ENCODE measurements around the gene GRIN3A. TPM values are rescaled to one million over a fixed set of nuclear protein-coding genes. Genes with fewer than 3 reads are reported as not detected.
"Not testable (repeated sequence)": the region's sequence is repeated elsewhere in the genome, so short reads cannot be mapped to it uniquely, and the experiment has no call there.

Gene GRIN3A
- total RNA-seq, 1 donor from 2014 or later, result 0.15 TPM

DNA sequence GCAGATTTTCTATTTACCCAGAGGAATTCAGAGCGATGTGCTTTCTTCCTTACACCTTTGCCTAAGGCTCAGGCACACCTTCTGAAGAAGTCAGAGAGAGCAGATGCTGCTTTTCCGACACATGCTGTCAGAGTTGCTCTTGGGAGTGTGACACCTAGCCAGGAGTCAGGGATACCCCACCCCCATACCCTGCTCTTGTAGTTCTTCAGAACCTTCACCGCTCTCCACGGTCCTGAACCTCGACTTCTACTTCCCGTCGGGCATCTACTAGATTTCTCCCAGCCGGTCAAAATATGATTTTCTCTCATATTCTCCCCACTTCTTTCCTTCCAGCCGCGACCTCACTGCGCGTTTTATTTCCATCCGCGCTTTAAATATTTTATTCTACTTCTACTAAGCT, 1.7 kb downstream of the GRIN3A start:
- Mint-ChIP-seq H3K27me3 (ENCODE audit: unreplicated experiment) (peaks cover 10% of the 10 kb centered on the region), H3K9me3 (ENCODE audit: unreplicated experiment) (peaks cover 7% of the 10 kb centered on the region), H3K4me1 (ENCODE audit: low read depth, unreplicated experiment) (peaks cover 2% of the 10 kb centered on the region), H3K27ac (ENCODE audit: unreplicated experiment) (no peak overlapping the region), H3K4me3 (ENCODE audit: unreplicated experiment) (peak overlapping the region; percentile 77), H3K36me3 (ENCODE audit: unreplicated experiment) (no peaks in the 10 kb centered on the region)
- no peak for DNase-seq
- TF ChIP-seq, protein P1, sequence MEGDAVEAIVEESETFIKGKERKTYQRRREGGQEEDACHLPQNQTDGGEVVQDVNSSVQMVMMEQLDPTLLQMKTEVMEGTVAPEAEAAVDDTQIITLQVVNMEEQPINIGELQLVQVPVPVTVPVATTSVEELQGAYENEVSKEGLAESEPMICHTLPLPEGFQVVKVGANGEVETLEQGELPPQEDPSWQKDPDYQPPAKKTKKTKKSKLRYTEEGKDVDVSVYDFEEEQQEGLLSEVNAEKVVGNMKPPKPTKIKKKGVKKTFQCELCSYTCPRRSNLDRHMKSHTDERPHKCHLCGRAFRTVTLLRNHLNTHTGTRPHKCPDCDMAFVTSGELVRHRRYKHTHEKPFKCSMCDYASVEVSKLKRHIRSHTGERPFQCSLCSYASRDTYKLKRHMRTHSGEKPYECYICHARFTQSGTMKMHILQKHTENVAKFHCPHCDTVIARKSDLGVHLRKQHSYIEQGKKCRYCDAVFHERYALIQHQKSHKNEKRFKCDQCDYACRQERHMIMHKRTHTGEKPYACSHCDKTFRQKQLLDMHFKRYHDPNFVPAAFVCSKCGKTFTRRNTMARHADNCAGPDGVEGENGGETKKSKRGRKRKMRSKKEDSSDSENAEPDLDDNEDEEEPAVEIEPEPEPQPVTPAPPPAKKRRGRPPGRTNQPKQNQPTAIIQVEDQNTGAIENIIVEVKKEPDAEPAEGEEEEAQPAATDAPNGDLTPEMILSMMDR (IDR thresholded peaks at IDR 0.05; ENCODE audit: partially characterized antibody, unreplicated experiment), result no peak

DNA sequence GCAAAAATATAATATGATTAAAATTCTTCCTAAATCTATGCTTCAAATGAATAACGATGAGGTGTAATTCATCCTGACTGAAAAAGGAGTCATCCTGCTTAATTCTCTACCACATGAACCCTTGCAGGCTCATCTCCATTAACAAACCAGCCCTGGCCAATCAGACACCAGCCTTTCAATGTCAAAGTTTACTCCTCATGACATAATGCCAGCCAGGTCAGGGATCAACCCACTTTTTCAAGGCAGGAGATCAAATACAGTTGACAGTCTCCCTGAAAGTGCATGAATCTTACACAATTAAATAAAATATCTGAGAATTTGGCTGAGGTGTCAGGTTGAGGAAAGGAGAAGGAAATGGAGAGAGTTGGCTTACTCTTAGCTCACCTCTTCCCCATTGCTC, 7.0 kb downstream of the GRIN3A start:
- H3K9me3 Mint-ChIP-seq (ENCODE audit: unreplicated experiment), result no peaks in the 10 kb centered on the region

DNA sequence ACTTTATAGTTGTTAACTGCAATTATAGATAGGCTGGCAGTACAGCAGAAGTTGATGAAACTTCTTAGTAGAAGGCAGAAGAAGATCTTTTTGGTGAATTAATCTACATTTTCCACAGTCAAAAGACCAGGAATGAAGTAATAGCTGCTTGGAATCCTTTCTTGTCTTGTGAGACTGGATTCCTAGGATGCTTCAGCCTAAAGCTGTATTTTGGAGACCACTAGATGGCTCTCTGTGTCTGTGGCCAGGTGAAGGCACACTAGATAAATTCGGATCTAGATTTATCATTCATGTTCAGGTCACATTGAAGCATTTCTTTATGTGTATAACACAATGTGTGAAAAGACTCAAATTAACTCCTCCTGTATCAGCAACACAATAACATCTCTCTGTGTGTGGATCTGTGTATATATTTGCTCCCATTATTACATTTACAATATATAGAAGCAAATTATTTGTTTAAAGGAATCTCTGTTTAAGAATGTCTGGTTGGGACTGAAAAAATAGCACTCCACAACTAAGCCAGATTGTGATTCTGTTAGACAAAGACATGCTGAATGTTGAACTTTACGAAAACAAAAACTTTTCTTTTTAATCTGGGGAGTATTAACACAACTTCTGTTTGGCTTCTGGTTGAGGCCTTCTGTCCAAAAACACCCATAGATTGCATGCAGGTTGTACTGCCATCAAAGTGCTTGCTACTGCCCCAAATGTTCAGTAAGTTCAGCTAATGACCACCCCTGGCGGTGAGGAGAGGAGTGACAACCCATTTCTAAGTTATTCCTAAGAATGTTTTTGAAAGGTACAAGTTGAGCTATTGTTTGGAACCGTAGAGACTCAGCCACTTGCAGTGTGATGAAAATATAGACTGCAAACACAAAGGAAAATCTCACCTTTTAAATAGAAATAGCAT, 10.6 kb downstream of the GRIN3A start:
- H3K36me3 Mint-ChIP-seq (ENCODE audit: unreplicated experiment), result no peaks in the 10 kb centered on the region
- no peaks in the 10 kb centered on the region for H3K4me1 Mint-ChIP-seq (ENCODE audit: low read depth, unreplicated experiment)
- no peaks in the 10 kb centered on the region for H3K27me3 Mint-ChIP-seq (ENCODE audit: unreplicated experiment)
- DNase-seq, result peak; percentile 22
- no peak overlapping the region for H3K4me3 Mint-ChIP-seq (ENCODE audit: unreplicated experiment)
- TF ChIP-seq, protein P1 (IDR thresholded peaks at IDR 0.05; ENCODE audit: partially characterized antibody, unreplicated experiment), result peak; percentile 79
- H3K27ac Mint-ChIP-seq (ENCODE audit: unreplicated experiment), result no peak overlapping the region
- peaks cover 2% of the 10 kb centered on the region for H3K9me3 Mint-ChIP-seq (ENCODE audit: unreplicated experiment)

More for the DNA sequence above, 7.0 kb downstream of the GRIN3A start:
- TF ChIP-seq, protein P1 (IDR thresholded peaks at IDR 0.05; ENCODE audit: partially characterized antibody, unreplicated experiment), result no peak
- Mint-ChIP-seq H3K4me3 (ENCODE audit: unreplicated experiment) (no peak overlapping the region), H3K27me3 (ENCODE audit: unreplicated experiment) (peaks cover under 1% of the 10 kb centered on the region), H3K27ac (ENCODE audit: unreplicated experiment) (no peak overlapping the region), H3K4me1 (ENCODE audit: low read depth, unreplicated experiment) (no peaks in the 10 kb centered on the region), H3K36me3 (ENCODE audit: unreplicated experiment) (no peaks in the 10 kb centered on the region)
- DNase-seq, result no peak

DNA sequence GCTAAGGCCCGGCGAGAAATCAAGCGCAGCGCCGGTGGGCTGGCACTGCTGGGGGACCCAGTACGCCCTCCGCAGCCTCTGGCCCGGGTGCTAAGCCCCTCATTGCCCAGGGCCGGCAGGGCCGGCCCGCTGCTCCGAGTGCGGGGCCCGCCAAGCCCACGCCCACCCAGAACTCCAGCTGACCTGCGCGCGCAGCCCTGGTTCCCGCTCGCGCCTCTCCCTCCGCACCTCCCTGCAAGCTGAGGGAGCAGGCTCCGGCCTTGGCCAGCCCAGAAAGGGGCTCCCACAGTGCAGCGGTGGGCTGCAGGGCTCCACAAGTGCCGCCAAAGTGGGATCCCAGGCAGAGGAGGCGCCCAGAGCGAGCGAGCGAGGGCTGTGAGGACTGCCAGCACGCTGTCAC, 14.2 kb downstream of the GRIN3A start:
- H3K4me3 Mint-ChIP-seq (ENCODE audit: unreplicated experiment); H3K27ac Mint-ChIP-seq (ENCODE audit: unreplicated experiment); H3K4me1 Mint-ChIP-seq (ENCODE audit: low read depth, unreplicated experiment); H3K9me3 Mint-ChIP-seq (ENCODE audit: unreplicated experiment); H3K27me3 Mint-ChIP-seq (ENCODE audit: unreplicated experiment); DNase-seq; H3K36me3 Mint-ChIP-seq (ENCODE audit: unreplicated experiment): not testable (repeated sequence)

DNA sequence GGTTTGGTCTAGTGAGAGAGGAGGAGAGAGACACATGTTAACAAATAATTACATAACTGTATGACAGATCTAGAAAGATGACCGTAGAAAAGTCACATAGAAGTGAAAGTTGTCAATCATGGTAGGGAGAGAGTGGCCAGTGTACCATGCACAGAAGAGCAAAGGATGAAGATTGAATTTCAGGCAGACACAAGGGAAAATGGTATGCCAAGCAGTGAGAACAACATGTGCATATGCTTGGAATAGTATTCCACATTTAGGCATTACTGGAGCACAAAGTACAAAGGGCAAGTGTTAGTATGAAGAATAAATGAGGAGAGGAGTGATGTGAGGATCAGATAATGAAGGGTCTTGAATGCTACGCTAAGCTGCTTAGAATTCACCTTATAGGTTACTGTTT, 20.3 kb downstream of the GRIN3A start:
- H3K27ac Mint-ChIP-seq (ENCODE audit: unreplicated experiment), result no peak overlapping the region
- H3K4me3 Mint-ChIP-seq (ENCODE audit: unreplicated experiment), result no peak overlapping the region
- TF ChIP-seq, protein P1 (IDR thresholded peaks at IDR 0.05; ENCODE audit: partially characterized antibody, unreplicated experiment), result no peak
- no peak for DNase-seq
- H3K27me3 Mint-ChIP-seq (ENCODE audit: unreplicated experiment), result peaks cover 5% of the 10 kb centered on the region
- H3K4me1 Mint-ChIP-seq (ENCODE audit: low read depth, unreplicated experiment), result peaks cover 6% of the 10 kb centered on the region
- no peaks in the 10 kb centered on the region for H3K36me3 Mint-ChIP-seq (ENCODE audit: unreplicated experiment)
- H3K9me3 Mint-ChIP-seq (ENCODE audit: unreplicated experiment), result peaks cover 4% of the 10 kb centered on the region

All from glutamatergic neuron (in vitro differentiated cells).